Bronchus fibroblast of lung (primary cell): ENCODE results near the gene PLA2G5. TPM values are rescaled to one million over a fixed set of nuclear protein-coding genes. Genes with fewer than 3 reads are reported as not detected.

Experiments used
- total RNA-seq: library from RNA; depleted of rRNA; stranded (reverse); fragments of >200 nt; gene quantifications from 2 replicates; pipeline ENCODE4 v1.2.3, GENCODE V29; 2015

Gene PLA2G5, protein sequence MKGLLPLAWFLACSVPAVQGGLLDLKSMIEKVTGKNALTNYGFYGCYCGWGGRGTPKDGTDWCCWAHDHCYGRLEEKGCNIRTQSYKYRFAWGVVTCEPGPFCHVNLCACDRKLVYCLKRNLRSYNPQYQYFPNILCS
- total RNA-seq, result not detected in 2 replicates

DNA sequence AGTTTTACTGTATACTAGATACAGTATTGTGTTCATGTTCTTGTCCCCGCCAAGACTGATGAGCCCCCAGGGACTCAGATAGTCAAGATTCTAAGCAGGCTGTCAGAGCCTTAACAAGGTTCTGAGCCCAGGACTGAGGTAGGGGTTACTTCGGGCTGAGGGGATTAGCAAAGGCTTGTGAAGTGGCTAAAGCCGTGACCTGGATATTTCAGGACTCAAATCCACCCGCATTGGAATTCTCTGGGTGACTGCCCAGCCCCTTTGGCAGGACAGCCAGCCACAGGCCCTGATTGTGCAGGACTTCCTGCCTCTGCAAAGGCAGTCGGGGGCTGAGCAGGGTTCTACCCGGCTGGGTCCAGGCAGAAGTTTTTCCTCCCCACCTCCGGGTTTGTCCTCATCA is at the start of gene PLA2G5:
TSS of gene PLA2G5 (plus strand) at position 321 of the 400 bp plus-strand sequence. CDS start 14,637 bp downstream, outside the sequence.

DNA sequence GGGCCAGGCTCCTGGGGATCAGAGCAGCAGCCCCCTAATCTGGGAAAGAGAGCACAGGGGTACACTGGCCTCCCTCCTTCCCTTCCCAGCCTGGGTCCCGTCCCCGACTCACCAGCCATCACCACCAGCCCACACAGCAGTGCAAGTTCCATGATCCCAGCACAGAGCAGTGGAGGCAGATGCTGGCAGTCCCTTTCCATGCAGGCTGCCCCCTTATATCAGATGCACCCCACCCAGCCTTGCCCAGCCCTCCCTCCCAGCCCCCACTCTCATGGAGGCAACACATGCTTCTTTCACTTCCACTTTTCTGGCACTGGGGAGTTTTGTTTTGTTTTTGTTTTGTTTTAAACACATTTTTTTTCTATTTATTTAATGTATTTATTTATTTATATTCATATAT is 49.4 kb downstream of the PLA2G5 start, which contains the start of gene PLA2G2D:
TSS of gene PLA2G2D (minus strand) at position 190 of the 400 bp plus-strand sequence. CDS start at position 152, 38 bp downstream.

DNA sequence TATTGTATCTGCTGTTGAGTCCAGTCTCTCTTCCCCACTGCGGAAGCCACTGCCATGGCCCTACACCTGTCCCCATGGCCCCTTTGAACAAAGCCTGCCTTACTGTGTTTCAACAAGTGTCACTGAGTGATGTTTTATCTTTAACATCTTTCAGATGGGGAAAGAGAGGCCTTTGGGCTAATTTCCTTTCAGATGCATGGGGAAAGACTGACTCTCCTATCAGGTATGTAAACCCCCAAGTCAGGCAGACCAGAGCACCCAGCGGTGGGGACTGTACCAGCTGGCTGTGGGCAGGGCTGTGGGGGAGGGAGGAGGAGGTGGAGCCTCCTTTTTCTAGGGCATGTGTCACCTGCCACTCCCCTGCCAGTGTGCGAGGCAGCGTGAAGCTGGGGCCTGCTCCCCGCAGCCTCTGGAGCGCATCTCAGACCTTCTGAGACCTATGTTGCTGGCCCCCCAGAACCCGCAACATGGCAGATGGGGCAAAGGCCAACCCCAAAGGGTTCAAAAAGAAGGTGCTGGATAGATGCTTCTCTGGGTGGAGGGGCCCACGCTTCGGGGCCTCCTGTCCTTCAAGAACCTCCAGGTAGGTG is 69.1 kb downstream of the PLA2G5 start, which contains the start of gene PLA2G2F:
TSS of gene PLA2G2F (plus strand) at position 363 of the 590 bp plus-strand sequence. CDS start at position 468, 105 bp downstream.

Other genes with a start within 250 kb of the PLA2G5 start
- 1.3 and 1.6 TPM in 2 replicates for gene OTUD3, start 187.8 kb upstream of the PLA2G5 start, total RNA-seq
- gene PLA2G2E, start 146.6 kb upstream of the PLA2G5 start, total RNA-seq, result not detected in 2 replicates
- gene PLA2G2A, start 90.6 kb upstream of the PLA2G5 start, total RNA-seq, result not detected in 2 replicates
- gene PLA2G2D, start 49.3 kb downstream of the PLA2G5 start, total RNA-seq, result not detected in 2 replicates
- not detected in 2 replicates for gene PLA2G2F, start 69.1 kb downstream of the PLA2G5 start, total RNA-seq
- under 0.01 TPM in 2 replicates for gene UBXN10, start 115.9 kb downstream of the PLA2G5 start, total RNA-seq
- gene PLA2G2C, start 116.3 kb downstream of the PLA2G5 start, total RNA-seq, result not detected in 2 replicates
- gene VWA5B1, start 220.7 kb downstream of the PLA2G5 start, total RNA-seq, result not detected in 2 replicates